ENCODE results near the gene PROCR.

DNA sequence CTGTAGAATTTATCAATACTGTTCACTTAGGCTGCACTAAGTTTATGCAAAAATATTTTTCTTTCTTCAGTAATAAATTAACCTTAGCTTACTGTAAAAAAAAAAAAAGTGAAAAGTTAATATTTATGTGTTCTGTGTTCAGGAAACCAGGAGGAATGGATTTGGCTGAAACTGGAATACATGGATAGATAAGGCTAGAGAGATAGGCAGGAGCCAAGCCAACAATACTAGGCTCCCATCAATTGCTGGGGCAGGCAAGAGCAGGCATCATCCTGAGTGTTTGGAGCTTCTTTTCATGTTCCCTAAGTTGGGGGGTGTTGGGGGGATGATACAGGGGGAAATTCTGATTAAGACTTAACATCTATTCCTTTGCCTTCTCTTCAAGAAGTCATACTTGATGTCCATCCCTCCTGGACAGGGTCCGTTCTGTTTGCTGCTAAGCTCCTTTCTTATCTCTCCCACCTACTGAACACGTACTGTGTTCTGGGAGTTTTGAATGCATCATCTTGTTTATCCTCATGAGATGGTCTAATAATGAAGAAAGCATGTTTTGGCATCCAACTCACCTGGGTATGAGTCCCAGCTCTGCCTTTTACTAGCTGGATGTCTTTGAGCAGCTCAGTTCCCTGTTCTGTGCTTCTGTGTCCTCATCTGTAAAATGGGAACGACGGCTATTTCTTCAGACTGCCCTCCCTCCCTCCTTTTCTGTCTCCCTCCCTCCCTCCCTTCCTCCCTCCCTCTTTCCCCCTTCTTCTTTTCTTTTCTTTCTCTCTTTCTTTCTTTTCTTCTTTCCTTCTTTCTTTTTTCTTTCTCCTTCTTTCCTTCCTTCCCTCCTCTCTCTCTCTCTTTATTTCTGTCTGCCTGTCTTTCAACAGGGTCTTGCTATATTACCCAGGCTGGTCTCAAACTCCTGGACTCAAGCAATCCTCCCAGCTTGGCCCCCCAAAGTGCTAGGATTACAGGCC, 6.4 kb upstream of the PROCR start:
- TF ChIP-seq, protein P1, sequence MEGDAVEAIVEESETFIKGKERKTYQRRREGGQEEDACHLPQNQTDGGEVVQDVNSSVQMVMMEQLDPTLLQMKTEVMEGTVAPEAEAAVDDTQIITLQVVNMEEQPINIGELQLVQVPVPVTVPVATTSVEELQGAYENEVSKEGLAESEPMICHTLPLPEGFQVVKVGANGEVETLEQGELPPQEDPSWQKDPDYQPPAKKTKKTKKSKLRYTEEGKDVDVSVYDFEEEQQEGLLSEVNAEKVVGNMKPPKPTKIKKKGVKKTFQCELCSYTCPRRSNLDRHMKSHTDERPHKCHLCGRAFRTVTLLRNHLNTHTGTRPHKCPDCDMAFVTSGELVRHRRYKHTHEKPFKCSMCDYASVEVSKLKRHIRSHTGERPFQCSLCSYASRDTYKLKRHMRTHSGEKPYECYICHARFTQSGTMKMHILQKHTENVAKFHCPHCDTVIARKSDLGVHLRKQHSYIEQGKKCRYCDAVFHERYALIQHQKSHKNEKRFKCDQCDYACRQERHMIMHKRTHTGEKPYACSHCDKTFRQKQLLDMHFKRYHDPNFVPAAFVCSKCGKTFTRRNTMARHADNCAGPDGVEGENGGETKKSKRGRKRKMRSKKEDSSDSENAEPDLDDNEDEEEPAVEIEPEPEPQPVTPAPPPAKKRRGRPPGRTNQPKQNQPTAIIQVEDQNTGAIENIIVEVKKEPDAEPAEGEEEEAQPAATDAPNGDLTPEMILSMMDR (IDR thresholded peaks at IDR 0.05) = no peak
- no peak for TF ChIP-seq POLR2A (IDR thresholded peaks at IDR 0.05)

Data from right lobe of liver (tissue), 4 donors.